Mucosa of stomach (tissue), 1 donor: ENCODE measurements around the gene PASD1.
"Not testable (repeated sequence)": the region's sequence is repeated elsewhere in the genome, so short reads cannot be mapped to it uniquely, and the experiment has no call there.

ENCODE experiments used
- H3K27me3 ChIP-seq: one replicate; pipeline ENCODE4 v1.7.0; 2013; ENCODE audit warnings: mild to moderate bottlenecking, low read length; ENCODE audit not compliant: control insufficient read depth, insufficient read depth
- H3K36me3 ChIP-seq: one replicate; pipeline ENCODE4 v1.7.0; 2013; ENCODE audit warnings: low read length; ENCODE audit not compliant: control insufficient read depth, insufficient read depth
- H3K4me1 ChIP-seq: one replicate; pipeline ENCODE4 v1.7.0; 2013; ENCODE audit warnings: mild to moderate bottlenecking, low read length; ENCODE audit not compliant: control insufficient read depth, insufficient read depth
- H3K4me3 ChIP-seq: one replicate; pipeline ENCODE4 v1.7.0; 2013; ENCODE audit warnings: low read length
- H3K9ac ChIP-seq: one replicate; pipeline ENCODE4 v1.7.0; 2013; ENCODE audit warnings: mild to moderate bottlenecking, low read length, moderate library complexity
- H3K9me3 ChIP-seq: one replicate; pipeline ENCODE4 v1.7.0; 2013; ENCODE audit warnings: mild to moderate bottlenecking, low read length, moderate library complexity; ENCODE audit not compliant: control insufficient read depth
- donor health status: Pancreatic carcinoma.

PASD1 gene

GRCh38 chrX:151563449-151563848, at the start of gene PASD1:
PASD1 (plus strand) TSS chrX:151563675; CDS start chrX:151601554, 37,879 bp downstream.
- Histone ChIP-seq H3K36me3 (no peaks in the 10 kb centered on the region), H3K9ac (no peak within 1 kb of the TSS), H3K4me1 (no peaks in the 10 kb centered on the region), H3K9me3 (no peaks in the 10 kb centered on the region), H3K4me3 (no peak within 1 kb of the TSS), H3K27me3 (no peaks in the 10 kb centered on the region)

GRCh38 chrX:151515237-151515636, 48.2 kb upstream of the PASD1 start:
- no peak overlapping the region for H3K9ac ChIP-seq
- H3K27me3 ChIP-seq: no peaks in the 10 kb centered on the region
- no peak overlapping the region for H3K4me3 ChIP-seq
- no peaks in the 10 kb centered on the region for H3K36me3 ChIP-seq
- H3K9me3 ChIP-seq: no peaks in the 10 kb centered on the region
- H3K4me1 ChIP-seq: no peaks in the 10 kb centered on the region

- Histone ChIP-seq H3K9ac (no peak overlapping the region), H3K27me3 (no peaks in the 10 kb centered on the region), H3K4me3 (no peak overlapping the region), H3K36me3 (no peaks in the 10 kb centered on the region), H3K9me3 (no peaks in the 10 kb centered on the region), H3K4me1 (no peaks in the 10 kb centered on the region)
Observed at GRCh38 chrX:151516538-151517187, 46.8 kb upstream of the PASD1 start.

GRCh38 chrX:151517421-151517820, 46.1 kb upstream of the PASD1 start:
- H3K9me3 ChIP-seq: no peaks in the 10 kb centered on the region
- no peak overlapping the region for H3K4me3 ChIP-seq
- H3K9ac ChIP-seq: no peak overlapping the region
- H3K27me3 ChIP-seq: no peaks in the 10 kb centered on the region
- H3K4me1 ChIP-seq: no peaks in the 10 kb centered on the region
- no peaks in the 10 kb centered on the region for H3K36me3 ChIP-seq

GRCh38 chrX:151523351-151523750, 40.1 kb upstream of the PASD1 start:
- Histone ChIP-seq H3K4me1 (no peaks in the 10 kb centered on the region), H3K36me3 (no peaks in the 10 kb centered on the region), H3K9ac (no peak overlapping the region), H3K9me3 (no peaks in the 10 kb centered on the region), H3K27me3 (no peaks in the 10 kb centered on the region), H3K4me3 (no peak overlapping the region)

GRCh38 chrX:151536571-151536970, 26.9 kb upstream of the PASD1 start:
- no peaks in the 10 kb centered on the region for H3K27me3 ChIP-seq
- H3K36me3 ChIP-seq: no peaks in the 10 kb centered on the region
- no peaks in the 10 kb centered on the region for H3K4me1 ChIP-seq
- no peak overlapping the region for H3K4me3 ChIP-seq
- no peaks in the 10 kb centered on the region for H3K9me3 ChIP-seq
- H3K9ac ChIP-seq: no peak overlapping the region

- no peaks in the 10 kb centered on the region for H3K9me3 ChIP-seq
- no peak overlapping the region for H3K4me3 ChIP-seq
- no peaks in the 10 kb centered on the region for H3K4me1 ChIP-seq
- no peaks in the 10 kb centered on the region for H3K36me3 ChIP-seq
- H3K9ac ChIP-seq: no peak overlapping the region
- H3K27me3 ChIP-seq: no peaks in the 10 kb centered on the region
Observed at GRCh38 chrX:151537572-151537971, 25.9 kb upstream of the PASD1 start.

GRCh38 chrX:151538190-151539122, 25.0 kb upstream of the PASD1 start:
- Histone ChIP-seq H3K4me1 (no peaks in the 10 kb centered on the region), H3K9ac (no peak overlapping the region), H3K4me3 (no peak overlapping the region), H3K9me3 (no peaks in the 10 kb centered on the region), H3K27me3 (no peaks in the 10 kb centered on the region), H3K36me3 (no peaks in the 10 kb centered on the region)

GRCh38 chrX:151543706-151544105, 19.8 kb upstream of the PASD1 start:
- Histone ChIP-seq H3K9ac (no peak overlapping the region), H3K4me3 (no peak overlapping the region), H3K27me3 (no peaks in the 10 kb centered on the region), H3K4me1 (no peaks in the 10 kb centered on the region), H3K36me3 (no peaks in the 10 kb centered on the region), H3K9me3 (no peaks in the 10 kb centered on the region)

GRCh38 chrX:151546226-151546625, 17.2 kb upstream of the PASD1 start:
- not testable (repeated sequence) for H3K36me3 ChIP-seq, H3K4me3 ChIP-seq, H3K9ac ChIP-seq, H3K9me3 ChIP-seq, H3K27me3 ChIP-seq, H3K4me1 ChIP-seq

- not testable (repeated sequence) for H3K9me3 ChIP-seq
Observed at GRCh38 chrX:151551176-151551575, 12.3 kb upstream of the PASD1 start.

GRCh38 chrX:151552743-151553142, 10.7 kb upstream of the PASD1 start:
- H3K9me3 ChIP-seq: no peaks in the 10 kb centered on the region
- H3K36me3 ChIP-seq: no peaks in the 10 kb centered on the region
- no peaks in the 10 kb centered on the region for H3K4me1 ChIP-seq
- H3K9ac ChIP-seq: no peak overlapping the region
- no peak overlapping the region for H3K4me3 ChIP-seq
- H3K27me3 ChIP-seq: no peaks in the 10 kb centered on the region

More at GRCh38 chrX:151551176-151551575, 12.3 kb upstream of the PASD1 start:
- H3K4me3 ChIP-seq, H3K9ac ChIP-seq, H3K36me3 ChIP-seq, H3K27me3 ChIP-seq, H3K4me1 ChIP-seq: not testable (repeated sequence)
